Stimulated activated naive CD8-positive, alpha-beta T cell treated with anti-CD3 and anti-CD28 coated beads, Interleukin-15, Interleukin-2, amounts not matched to agents 100 U/mL and 50 U/mL, for 24 hours (primary cell): ENCODE data around the gene MICU1.
"Not testable (repeated sequence)": the region's sequence is repeated elsewhere in the genome, so short reads cannot be mapped to it uniquely, and the experiment has no call there.

ENCODE experiments used
- ATAC-seq: fragments of 150-1000 bp; cut with Tn5 transposase; one replicate; pipeline ENCODE4 v1.10.0; 2021
- DNase-seq: peaks from one replicate; pipeline ENCODE4 v3.0.0; 2021

MICU1 gene

DNA sequence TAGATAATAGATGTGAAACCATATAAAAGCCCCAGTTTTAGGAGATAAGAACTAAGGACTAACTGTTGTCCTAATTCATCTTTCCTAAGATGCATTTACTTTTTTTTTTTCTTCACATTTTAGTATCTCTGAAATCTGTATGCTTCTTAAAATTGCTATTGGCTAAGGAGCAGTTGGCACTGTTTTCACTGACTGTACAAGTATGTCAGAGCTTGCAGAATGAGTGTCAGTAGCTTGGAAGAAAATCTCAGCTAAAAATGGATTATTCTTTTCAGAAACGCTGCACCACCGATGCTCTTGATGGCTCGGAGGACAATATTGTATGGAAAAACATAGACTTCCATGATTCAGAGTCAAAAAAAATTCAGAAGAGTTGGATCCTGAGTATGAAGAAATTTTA, 180.0 kb downstream of the MICU1 start:
- no peak for ATAC-seq
- no peak for DNase-seq

DNA sequence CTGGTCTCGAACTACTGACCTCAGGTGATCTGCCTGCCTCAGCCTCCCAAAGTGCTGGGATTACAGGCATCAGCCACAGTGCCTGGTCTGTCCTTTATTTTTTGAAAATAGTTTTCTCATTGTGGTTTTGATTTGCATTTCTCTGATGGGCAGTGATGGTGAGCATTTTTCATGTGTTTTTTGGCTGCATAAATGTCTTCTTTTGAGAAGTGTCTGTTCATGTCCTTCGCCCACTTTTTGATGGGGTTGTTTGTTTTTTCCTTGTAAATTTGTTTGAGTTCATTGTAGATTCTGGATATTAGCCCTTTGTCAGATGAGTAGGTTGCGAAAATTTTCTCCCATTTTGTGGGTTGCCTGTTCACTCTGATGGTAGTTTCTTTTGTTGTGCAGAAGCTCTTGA, 182.9 kb downstream of the MICU1 start:
- not testable (repeated sequence) for ATAC-seq

GRCh38 chr10:72435570-72435969, 190.3 kb downstream of the MICU1 start:
- DNase-seq (no peak), ATAC-seq (no peak)

More for the DNA sequence above, 182.9 kb downstream of the MICU1 start:
- not testable (repeated sequence) for DNase-seq

DNA sequence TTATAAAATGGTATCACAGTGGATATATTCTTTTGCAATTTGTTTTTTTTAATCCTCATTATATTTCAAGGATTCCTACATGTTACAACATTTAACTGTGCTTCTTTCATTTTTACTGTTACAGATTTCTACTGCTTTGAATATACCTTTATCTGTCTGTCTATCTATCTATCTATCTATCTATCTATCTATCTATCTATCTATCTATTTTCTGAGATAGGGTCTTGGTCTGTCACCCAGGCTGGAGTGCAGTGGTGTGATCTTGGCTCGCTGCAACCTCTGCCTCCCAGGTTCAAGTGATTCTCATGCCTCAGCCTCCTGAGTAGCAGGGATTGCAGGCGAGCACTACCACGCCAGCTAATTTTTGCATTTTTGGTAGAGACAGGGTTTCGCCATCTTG, 194.9 kb downstream of the MICU1 start:
- ATAC-seq: not testable (repeated sequence)

GRCh38 chr10:72429931-72430330, 195.9 kb downstream of the MICU1 start:
- DNase-seq: no peak
- ATAC-seq: no peak

More for the DNA sequence above, 194.9 kb downstream of the MICU1 start:
- not testable (repeated sequence) for DNase-seq

DNA sequence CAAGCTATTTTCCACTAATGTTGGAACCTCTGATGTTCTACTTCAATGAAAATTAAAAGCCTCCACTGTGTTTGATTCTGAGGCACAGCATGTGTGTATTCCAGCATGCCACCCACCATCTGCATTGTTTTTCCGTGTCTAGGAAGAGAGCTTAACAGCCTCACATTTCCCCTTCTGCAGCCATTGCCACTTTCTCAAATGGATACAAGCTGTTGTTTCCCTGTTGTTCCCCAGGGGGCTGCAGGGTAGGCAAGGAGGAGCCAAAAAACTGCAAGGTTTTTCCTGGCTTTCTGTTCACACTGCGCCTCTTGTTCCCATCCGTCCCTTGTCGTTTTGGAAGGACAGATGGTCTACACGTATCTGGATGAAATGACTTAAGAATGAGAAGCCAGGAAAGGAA, 198.9 kb downstream of the MICU1 start:
- DNase-seq (no peak), ATAC-seq (no peak)

- no peak for DNase-seq
- no peak for ATAC-seq
Observed at GRCh38 chr10:72425133-72425532, 200.7 kb downstream of the MICU1 start.

DNA sequence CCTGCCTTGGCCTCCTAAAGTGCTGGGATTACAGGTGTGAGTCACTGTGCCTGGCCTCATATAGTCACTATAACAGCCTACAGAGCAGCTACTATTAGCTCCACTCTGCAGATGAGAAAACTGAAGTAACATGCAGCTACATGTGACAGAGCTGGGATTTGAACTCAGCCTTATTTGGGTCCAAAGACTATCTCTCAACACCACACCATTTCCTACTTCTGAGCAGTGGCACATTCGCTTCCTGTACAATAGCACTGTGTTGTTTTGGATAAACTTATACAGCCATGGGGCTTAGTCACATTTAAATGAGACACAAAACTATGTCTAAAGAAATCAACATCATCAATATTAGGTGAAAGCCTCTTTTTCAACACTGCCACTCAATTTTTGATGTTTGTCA, 201.3 kb downstream of the MICU1 start:
- ATAC-seq: no peak
- DNase-seq: no peak

DNA sequence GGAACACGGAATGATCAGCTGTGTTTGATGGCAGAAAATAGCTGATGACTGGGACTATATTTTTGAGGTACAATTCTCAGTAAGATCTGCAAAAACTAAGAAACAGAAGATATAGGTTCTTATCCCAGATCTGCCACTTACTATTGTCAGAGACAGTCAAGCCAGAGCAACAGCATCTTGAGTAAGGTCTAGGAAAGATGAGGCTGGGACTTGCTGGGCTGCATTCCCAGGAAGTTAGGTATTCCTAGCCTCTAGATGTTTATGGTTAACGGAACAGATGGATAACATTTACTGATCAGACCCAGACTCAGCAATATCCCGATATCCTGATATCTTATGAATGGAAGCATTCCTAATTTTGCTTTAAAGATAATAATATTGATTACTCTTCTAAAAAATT, 202.5 kb downstream of the MICU1 start:
- ATAC-seq (no peak), DNase-seq (no peak)

GRCh38 chr10:72421885-72422540, 203.9 kb downstream of the MICU1 start:
- no peak for DNase-seq
- no peak for ATAC-seq

DNA sequence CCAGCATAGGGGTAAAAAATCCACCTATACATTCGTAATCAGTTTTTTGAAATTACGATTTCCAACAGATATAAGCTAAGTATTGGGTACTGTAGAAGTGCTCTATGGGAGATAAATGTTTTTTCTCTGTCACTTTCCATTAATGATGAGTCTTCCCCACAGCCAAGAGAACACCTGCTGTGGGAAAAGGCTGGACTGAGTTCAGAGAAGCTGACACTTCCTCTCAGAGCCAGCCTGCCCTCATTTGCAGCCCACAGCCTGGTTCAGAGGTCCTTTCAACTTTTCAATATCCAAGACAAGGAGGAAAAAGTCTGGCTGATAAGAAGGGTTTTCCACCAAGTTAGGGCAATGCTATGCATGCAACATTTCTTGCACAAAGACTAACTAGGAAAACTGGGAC, 206.6 kb downstream of the MICU1 start:
- DNase-seq (no peak), ATAC-seq (no peak)

- no peak for DNase-seq
- ATAC-seq: no peak
Observed at GRCh38 chr10:72418679-72419078, 207.2 kb downstream of the MICU1 start.

- DNase-seq: no peak
Observed at GRCh38 chr10:72417971-72418370, 207.9 kb downstream of the MICU1 start.

DNA sequence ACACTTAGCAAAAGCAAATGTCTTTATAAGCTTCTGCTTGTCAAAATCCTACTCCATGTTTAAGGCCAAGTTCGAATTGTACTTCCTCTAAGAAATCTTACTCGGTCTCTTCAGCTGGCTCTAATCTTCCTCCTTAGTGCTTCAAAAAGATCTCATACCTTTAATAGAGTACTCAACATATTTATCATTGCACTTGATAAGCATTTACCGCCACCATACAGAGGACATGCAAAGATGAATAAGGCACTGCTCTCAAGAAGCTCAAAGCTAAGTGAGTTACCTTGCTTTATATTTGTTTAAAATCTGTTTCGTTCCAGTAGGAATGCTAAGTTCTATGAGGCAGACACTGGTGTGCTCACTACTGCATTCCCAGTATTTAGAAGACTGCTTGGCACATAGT, 209.2 kb downstream of the MICU1 start:
- ATAC-seq: no peak
- DNase-seq: no peak

More at GRCh38 chr10:72417971-72418370, 207.9 kb downstream of the MICU1 start:
- ATAC-seq: no peak

DNA sequence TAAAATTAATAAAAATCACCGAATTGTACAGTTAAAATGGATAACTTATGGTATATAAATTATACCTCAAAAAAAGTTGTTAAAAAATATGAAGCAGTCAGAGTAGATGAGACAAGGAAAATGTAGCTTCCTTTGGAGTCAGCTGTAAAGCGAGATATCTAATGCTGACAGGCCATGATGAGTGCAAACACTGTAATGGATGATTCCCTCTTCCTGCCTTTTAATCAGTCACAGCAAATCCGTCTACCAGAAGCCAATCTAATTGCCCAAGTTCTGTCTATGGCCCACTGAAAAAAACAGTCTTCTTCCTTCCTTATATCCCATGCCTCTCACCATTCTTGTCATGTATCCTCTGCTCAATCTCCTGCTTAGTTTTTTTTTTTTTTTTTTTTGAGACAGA, 211.2 kb downstream of the MICU1 start:
- ATAC-seq (no peak), DNase-seq (no peak)

DNA sequence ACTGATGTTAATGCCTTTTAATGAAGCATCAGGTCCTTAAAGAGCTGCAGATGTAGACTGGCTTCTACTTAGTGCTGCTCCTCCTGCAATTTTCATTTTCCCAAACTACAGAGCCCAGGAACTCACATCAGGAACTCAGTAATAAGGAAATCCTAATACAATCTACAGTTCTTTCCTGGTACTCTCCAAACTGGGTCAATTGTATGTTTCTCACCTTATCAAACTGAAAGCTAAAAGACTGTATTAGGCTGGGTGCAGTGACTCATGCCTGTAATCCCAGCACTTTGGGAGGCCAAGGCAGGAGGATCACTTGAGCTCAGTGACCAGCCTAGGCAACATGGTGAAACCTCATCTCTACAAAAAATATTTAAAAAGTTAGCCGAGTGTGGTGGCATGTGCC, 216.7 kb downstream of the MICU1 start:
- DNase-seq (no peak), ATAC-seq (no peak)

GRCh38 chr10:72407927-72408600, 217.8 kb downstream of the MICU1 start:
- ATAC-seq: no peak
- no peak for DNase-seq

DNA sequence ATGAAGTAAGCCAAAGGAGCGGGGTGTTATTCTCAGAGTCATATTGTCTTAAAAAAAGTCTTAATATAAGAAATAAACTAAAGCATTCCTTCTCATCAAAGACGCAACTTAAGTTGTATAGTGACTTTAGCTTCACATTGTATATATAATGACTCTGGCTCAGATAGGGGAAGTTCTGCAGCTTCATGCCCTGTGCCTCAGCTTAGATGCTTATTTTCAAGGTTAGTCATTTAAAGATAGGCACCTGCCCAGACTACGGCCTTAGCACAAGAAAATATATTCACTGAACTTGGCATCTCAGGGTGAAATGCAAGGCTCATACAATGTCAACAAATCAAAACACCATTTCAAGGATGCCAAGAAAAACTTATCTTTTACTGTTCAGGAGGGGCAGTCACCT, 218.4 kb downstream of the MICU1 start:
- ATAC-seq: no peak
- DNase-seq: no peak

GRCh38 chr10:72395581-72395980, 230.3 kb downstream of the MICU1 start:
- DNase-seq, ATAC-seq: not testable (repeated sequence)

- no peak for ATAC-seq
Observed at GRCh38 chr10:72392571-72392970, 233.3 kb downstream of the MICU1 start.

GRCh38 chr10:72390764-72391163, 235.1 kb downstream of the MICU1 start:
- DNase-seq (no peak), ATAC-seq (no peak)

More at GRCh38 chr10:72392571-72392970, 233.3 kb downstream of the MICU1 start:
- DNase-seq: no peak

DNA sequence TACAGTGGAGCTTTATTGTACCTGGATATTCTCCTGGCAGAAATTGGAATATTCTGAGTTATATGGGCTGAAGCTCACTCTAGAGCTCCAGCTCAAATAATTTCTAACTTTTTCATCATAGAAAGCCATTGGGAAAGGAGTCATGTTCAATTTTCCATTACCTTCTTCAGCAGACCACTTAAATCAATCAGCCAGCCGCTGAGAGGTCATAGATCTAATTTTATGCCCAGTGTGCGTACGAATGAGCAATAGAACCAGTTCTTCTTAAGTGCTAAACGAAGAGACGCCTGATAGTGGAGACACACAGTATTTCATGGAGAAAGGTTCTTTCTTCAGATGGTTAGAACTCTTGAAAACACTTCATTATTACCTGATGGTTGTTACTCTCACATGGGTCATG, 236.2 kb downstream of the MICU1 start:
- DNase-seq (no peak), ATAC-seq (no peak)

DNA sequence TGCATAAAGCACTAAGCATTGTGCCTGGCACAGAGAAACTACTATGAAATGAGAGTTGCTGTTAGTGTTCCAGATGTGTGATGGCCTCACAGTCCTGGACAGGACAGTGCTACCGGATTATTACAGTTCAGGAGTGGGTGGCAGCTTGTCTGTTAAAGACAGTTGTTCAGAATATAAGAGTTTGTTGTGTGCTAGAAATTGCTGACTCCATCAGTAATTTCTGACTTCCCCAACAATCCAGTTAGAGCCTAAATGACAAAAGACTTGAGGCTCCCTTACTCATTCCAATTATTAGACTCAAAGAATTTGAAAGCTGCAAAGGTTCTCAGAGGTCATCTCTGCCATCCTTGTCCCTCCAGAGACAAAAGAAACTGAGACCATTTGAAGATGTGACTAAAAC, 236.9 kb downstream of the MICU1 start:
- no peak for ATAC-seq
- DNase-seq: no peak

- DNase-seq (no peak), ATAC-seq (no peak)
Observed at GRCh38 chr10:72388062-72388461, 237.8 kb downstream of the MICU1 start.
